ENCODE measurements around the gene MTLN. TPM values are rescaled to one million over a fixed set of nuclear protein-coding genes. Genes with fewer than 3 reads are reported as not detected.

Gene MTLN
- polyA plus RNA-seq, 1 donor (not counting 4 experiments of a cell fraction or from before 2014, with no cell fraction given): 34.8 TPM

- Histone ChIP-seq H3K79me2 (ENCODE audit: control insufficient read depth, insufficient read depth, low read length) (no peaks in the 10 kb centered on the region), H3K4me3 (ENCODE audit: control insufficient read depth in 2 of 3, extremely low read depth in 1 of 3, insufficient read depth in 2 of 3, low read depth in 1 of 3, low read length in 3 of 3) (no peak overlapping the region), H3K9me3 (ENCODE audit: control insufficient read depth, low read depth, low read length) (no peaks in the 10 kb centered on the region), H3K9me1 (ENCODE audit: control insufficient read depth, extremely low read depth, insufficient read depth, low read length) (no peaks in the 10 kb centered on the region), H3K4me2 (ENCODE audit: control insufficient read depth, extremely low read depth, insufficient read depth, low read depth, low read length) (no peak overlapping the region), H3K27ac (ENCODE audit: control insufficient read depth, insufficient read depth, low read length) (no peak overlapping the region), H3K27me3 (ENCODE audit: control insufficient read depth, extremely low read depth, insufficient read depth, low read length) (no peaks in the 10 kb centered on the region), H2AFZ (ENCODE audit: control insufficient read depth, low read length) (no peak overlapping the region), H4K20me1 (ENCODE audit: control insufficient read depth, extremely low read depth, insufficient read depth, low read length) (no peaks in the 10 kb centered on the region), H3K9ac (ENCODE audit: control insufficient read depth, extremely low read depth, insufficient read depth, low read length) (no peak overlapping the region), H3K4me1 (ENCODE audit: control insufficient read depth, extremely low read depth, insufficient read depth, low read length) (no peaks in the 10 kb centered on the region), H3K36me3 (ENCODE audit: control insufficient read depth in 2 of 2, extremely low read depth in 1 of 2, insufficient read depth in 2 of 2, low read length in 2 of 2) (no peaks in the 10 kb centered on the region)
- DNase-seq (ENCODE audit: low read depth, low spot score) (no peak), FAIRE-seq (no peak)
- dilution Hi-C loops (cut with MboI; ENCODE audit: extremely low pct_ligation_motif_present, low sequenced_read_pairs): no loop called here
- TF ChIP-seq CTCF (optimal IDR thresholded peaks at IDR 0.05 in 1 of 3, IDR thresholded peaks at IDR 0.05 in 1 of 3, conservative IDR thresholded peaks at IDR 0.05 in 1 of 3; ENCODE audit: extremely low read depth in 1 of 3, insufficient read depth in 2 of 3, low read length in 3 of 3) (no peak), EZH2 (IDR thresholded peaks at IDR 0.05; ENCODE audit: low read length) (no peak)
Measured at GRCh38 chr2:110166266-110166665, 46.1 kb downstream of the MTLN start.

Other genes with a start within 250 kb of the MTLN start
- gene MALL, start 96.7 kb downstream of the MTLN start, polyA plus RNA-seq: 11.1 to 80.8 TPM (median 29.0 TPM) in 3 replicates
- gene NPHP1, start 7.5 kb downstream of the MTLN start, polyA plus RNA-seq: 2.9 to 8.1 TPM (median 3.9 TPM) in 3 replicates